Esophagus squamous epithelium (tissue), 5 donors: Measurements from ENCODE around the gene LYZL1. TPM values are rescaled to one million over a fixed set of nuclear protein-coding genes. Genes with fewer than 3 reads are reported as not detected.

Source experiments
- DNase-seq: peaks from one replicate; lab custom pipeline; 2025; lab: John Stamatoyannopoulos, UW
- H3K27ac ChIP-seq, 4 donors: fragments of 200-600 bp; sonication (generic); one replicate each; pipeline ENCODE4 v1.5.1; 2016 to 2019; ENCODE audit warnings: mild to moderate bottlenecking in 1 of 4
- H3K27me3 ChIP-seq, 4 donors: fragments of 200-600 bp; sonication (generic); 1 replicate in 3 of 4; 2 replicates in 1 of 4; pipeline versions ENCODE4 v1.5.1 to v1.6.0; 2017 to 2021; ENCODE audit warnings: antibody characterized with exemption in 1 of 4
- H3K36me3 ChIP-seq, 3 donors: fragments of 200-600 bp; sonication (generic); one replicate each; pipeline ENCODE4 v1.5.1; 2016 to 2019
- H3K4me1 ChIP-seq, 3 donors: fragments of 200-600 bp; sonication (generic); one replicate each; pipeline ENCODE4 v1.5.1; 2017 to 2019
- H3K4me3 ChIP-seq, 4 donors: fragments of 200-600 bp; sonication (generic); 1 replicate in 3 of 4; 2 replicates in 1 of 4; pipeline ENCODE4 v1.5.1; 2016 to 2019; ENCODE audit warnings: mild to moderate bottlenecking in 2 of 4, moderate library complexity in 1 of 4
- H3K9me3 ChIP-seq, 3 donors: fragments of 200-600 bp; sonication (generic); one replicate each; pipeline ENCODE4 v1.5.1; 2016 to 2019
- POLR2A ChIP-seq, 4 donors: fragments of 450-650 bp; IDR thresholded peaks; one replicate each; pipeline ENCODE4 v1.6.1; 2017; ENCODE audit warnings: antibody characterized with exemption in 4 of 4, mild to moderate bottlenecking in 4 of 4, moderate library complexity in 3 of 4
- WGBS, 2 donors: methylation state at CpG; one replicate each; pipeline ENCODE4 v1.1.5; 2018; 5-methylcytosine and 5-hydroxymethylcytosine counted together
- intact Hi-C: fragments of 100-400 bp; cut with DNase I; formaldehyde crosslinking; loops from one replicate; pipeline ENCODE4 v1.15.0; 2022
- total RNA-seq, 4 donors: library from RNA; depleted of rRNA; stranded (reverse); fragments of >200 nt; gene quantifications; one replicate each; pipeline ENCODE4 v1.1.0, GENCODE V29; 2016
- TF ChIP-seq, protein P1 (sequence below), 6 experiments: fragments of 450-650 bp in 4 of 6; fragments of 200-600 bp in 2 of 6; sonication (generic) in 2 of 6; IDR thresholded peaks; one replicate each; pipeline ENCODE4 v1.5.1; 2016 to 2019; ENCODE audit warnings: antibody characterized with exemption in 6 of 6, mild to moderate bottlenecking in 4 of 6, moderate library complexity in 4 of 6
- donor health status: DM: yes; HTN: yes; CAD: no.

LYZL1 gene
- total RNA-seq, 4 donors from 2014 or later, result not detected

DNA sequence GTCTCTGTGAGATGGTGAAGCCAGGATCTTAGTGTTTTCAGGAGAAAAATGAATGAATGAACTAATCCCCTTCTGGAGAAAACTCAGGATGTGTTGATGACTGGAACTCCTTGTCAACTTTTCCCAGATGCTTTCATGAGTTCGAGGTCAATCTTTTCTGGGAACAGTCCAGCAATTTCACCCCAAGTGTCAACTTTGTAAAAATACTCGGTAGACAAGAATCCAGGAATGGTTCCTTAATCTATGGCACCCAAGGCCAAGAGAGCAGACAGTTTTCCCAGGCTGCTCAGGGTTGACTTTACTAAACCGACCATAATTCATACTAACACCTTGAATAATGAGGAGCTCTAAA is 31.1 kb upstream of the LYZL1 start:
- intact Hi-C loops, result no loop called here
- DNase-seq, result no peak
- H3K4me1 ChIP-seq, result no peaks in the 10 kb centered on the region
- no peaks in the 10 kb centered on the region for H3K9me3 ChIP-seq
- 37 to 52% methylated on average over 3 of the region's 3 CpGs for WGBS, 2 donors
- no peak overlapping the region for H3K4me3 ChIP-seq
- no peak overlapping the region for H3K27ac ChIP-seq
- no peaks in the 10 kb centered on the region for H3K36me3 ChIP-seq
- TF ChIP-seq, protein P1, sequence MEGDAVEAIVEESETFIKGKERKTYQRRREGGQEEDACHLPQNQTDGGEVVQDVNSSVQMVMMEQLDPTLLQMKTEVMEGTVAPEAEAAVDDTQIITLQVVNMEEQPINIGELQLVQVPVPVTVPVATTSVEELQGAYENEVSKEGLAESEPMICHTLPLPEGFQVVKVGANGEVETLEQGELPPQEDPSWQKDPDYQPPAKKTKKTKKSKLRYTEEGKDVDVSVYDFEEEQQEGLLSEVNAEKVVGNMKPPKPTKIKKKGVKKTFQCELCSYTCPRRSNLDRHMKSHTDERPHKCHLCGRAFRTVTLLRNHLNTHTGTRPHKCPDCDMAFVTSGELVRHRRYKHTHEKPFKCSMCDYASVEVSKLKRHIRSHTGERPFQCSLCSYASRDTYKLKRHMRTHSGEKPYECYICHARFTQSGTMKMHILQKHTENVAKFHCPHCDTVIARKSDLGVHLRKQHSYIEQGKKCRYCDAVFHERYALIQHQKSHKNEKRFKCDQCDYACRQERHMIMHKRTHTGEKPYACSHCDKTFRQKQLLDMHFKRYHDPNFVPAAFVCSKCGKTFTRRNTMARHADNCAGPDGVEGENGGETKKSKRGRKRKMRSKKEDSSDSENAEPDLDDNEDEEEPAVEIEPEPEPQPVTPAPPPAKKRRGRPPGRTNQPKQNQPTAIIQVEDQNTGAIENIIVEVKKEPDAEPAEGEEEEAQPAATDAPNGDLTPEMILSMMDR (IDR thresholded peaks at IDR 0.05), result no peak
- no peak for TF ChIP-seq POLR2A (IDR thresholded peaks at IDR 0.05)
- peaks cover 0 to 72% (median 0%) of the 10 kb centered on the region in 4 donors for H3K27me3 ChIP-seq

DNA sequence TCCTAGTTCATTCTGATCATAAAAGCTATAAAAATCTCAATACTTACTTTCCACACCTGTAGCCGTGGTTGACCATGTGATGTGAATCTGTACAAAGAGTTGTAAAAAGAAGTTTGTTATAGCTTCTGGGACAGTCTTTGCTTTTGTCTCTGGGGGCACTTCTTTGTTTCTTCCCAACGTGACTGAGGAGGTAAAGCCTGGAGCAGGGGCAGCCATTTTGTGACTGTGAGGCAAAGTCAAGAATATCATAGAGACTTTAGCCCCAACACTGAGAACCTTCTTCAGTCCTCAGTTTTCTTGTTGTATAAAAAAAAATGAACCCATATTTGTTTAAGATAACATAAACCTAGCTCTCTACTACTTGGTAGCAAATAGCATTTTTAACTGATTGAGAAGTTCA is 29.4 kb upstream of the LYZL1 start:
- H3K27me3 ChIP-seq, result peaks cover 0 to 68% (median 0%) of the 10 kb centered on the region in 4 donors
- 58 to 73% methylated on average over 1 to 2 of the region's 2 CpGs for WGBS, 2 donors
- H3K9me3 ChIP-seq, result no peaks in the 10 kb centered on the region
- DNase-seq, result no peak
- H3K27ac ChIP-seq, result no peak overlapping the region
- TF ChIP-seq, protein P1 (IDR thresholded peaks at IDR 0.05), result no peak
- TF ChIP-seq POLR2A (IDR thresholded peaks at IDR 0.05), result no peak
- H3K4me3 ChIP-seq, result no peak overlapping the region
- H3K36me3 ChIP-seq, result no peaks in the 10 kb centered on the region
- intact Hi-C loops, result no loop called here
- H3K4me1 ChIP-seq, result no peaks in the 10 kb centered on the region

DNA sequence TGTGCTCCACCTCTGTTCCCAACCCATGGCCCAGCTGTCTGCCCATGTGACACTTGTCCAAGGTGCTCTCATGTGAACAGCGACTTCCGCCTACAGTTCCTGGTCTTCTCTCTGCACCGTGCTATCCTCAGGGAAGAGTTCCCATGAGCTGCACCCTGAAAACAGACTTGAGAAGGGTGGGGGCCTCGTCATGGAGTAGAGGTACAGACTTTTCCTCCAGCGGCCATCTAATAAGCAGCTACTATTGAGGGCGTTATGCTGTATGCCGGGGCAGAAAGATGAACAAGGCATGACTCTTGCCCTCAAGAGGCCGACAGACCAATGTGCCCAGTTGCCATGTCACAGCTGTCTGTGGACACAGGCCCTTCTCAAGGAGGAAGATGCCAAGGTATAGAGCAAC is 25.4 kb upstream of the LYZL1 start:
- intact Hi-C loops, result no loop called here
- no peaks in the 10 kb centered on the region for H3K4me1 ChIP-seq
- no peak for TF ChIP-seq POLR2A (IDR thresholded peaks at IDR 0.05)
- TF ChIP-seq, protein P1 (IDR thresholded peaks at IDR 0.05), result no peak
- H3K36me3 ChIP-seq, result no peaks in the 10 kb centered on the region
- DNase-seq, result no peak
- 86 to 94% methylated on average over 4 to 8 of the region's 8 CpGs for WGBS, 2 donors
- no peak overlapping the region for H3K27ac ChIP-seq
- no peak overlapping the region for H3K4me3 ChIP-seq
- H3K9me3 ChIP-seq, result no peaks in the 10 kb centered on the region
- H3K27me3 ChIP-seq, result peaks cover 0 to 47% (median 0%) of the 10 kb centered on the region in 4 donors

DNA sequence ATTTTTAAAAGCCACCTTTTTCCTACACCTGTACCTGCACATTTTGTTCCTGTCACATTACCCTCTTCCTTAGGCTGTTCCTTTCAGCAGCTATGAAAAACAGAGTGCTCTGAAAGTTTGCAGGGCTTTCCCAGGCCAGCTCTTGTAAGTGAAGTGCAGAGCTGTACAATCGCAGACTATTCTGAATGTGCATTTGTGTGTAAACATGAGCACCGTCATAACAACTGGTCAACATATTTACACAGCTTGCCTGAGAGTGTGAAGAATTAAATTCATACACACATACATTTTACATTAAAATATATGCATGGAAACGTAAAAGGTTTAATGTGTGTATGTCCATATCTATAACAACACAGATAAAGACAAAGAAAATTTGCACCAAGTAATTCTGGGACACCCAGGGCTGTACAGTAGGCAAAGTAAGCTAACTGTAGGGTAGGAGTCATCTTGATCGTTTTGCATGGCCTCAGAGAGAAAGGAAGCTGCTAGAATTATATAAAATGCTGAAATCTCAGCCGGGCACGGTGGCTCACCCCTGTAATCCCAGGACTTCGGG is 23.6 kb upstream of the LYZL1 start:
- Histone ChIP-seq H3K9me3 (no peaks in the 10 kb centered on the region), H3K27ac (no peak overlapping the region), H3K4me3 (no peak overlapping the region), H3K27me3 (peaks cover 0 to 36% (median 0%) of the 10 kb centered on the region in 4 donors), H3K4me1 (no peaks in the 10 kb centered on the region), H3K36me3 (no peaks in the 10 kb centered on the region)
- intact Hi-C loops, result no loop called here
- DNase-seq, result no peak
- 77% methylated on average over 7 of the region's 7 CpGs for WGBS, 2 donors
- no peak for TF ChIP-seq POLR2A (IDR thresholded peaks at IDR 0.05)

DNA sequence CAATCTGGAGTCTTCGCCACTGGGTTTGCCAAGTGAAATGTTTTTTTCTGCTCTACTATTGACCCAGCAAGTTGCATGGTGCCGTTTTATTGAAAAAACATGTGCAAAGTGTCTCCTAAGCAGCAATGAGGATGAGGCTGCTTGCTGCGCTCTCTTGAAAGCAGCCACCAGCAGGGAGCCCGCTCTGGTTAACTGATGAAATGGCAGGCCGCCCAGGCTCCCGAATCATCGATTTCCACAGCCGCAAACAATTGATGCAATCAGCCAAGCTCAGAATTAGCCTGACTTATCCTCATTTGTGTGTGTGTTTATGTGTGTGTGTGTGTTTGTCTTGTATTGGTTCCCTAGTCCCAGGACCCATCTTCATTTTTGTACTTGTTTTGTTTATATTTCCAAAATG is 22.2 kb upstream of the LYZL1 start:
- intact Hi-C loops, result no loop called here
- WGBS, 2 donors, result 72 to 82% methylated on average over 7 to 8 of the region's 8 CpGs
- TF ChIP-seq, protein P1 (IDR thresholded peaks at IDR 0.05), result no peak
- TF ChIP-seq POLR2A (IDR thresholded peaks at IDR 0.05), result no peak

DNA sequence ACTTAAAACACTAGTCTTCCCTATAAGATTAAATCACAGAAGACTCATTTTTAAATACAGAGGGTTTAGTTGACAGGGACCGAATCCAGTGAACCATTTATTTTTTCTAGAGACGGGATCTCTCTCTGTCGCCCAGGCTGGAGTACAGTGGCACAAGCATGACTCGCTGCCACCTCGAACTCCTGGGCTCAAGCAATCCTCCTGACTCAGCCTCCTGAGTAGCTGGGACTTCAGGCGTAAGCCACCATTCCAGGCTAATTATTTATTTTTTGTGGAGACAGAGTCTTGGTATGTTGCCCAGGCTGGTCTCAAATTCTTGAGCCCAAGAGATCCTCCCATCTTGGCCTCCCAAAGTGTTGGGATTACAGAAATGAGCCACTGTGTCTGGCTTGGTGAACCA is 20.9 kb upstream of the LYZL1 start:
- Histone ChIP-seq H3K27ac (no peak overlapping the region), H3K4me1 (no peaks in the 10 kb centered on the region), H3K9me3 (no peaks in the 10 kb centered on the region), H3K4me3 (no peak overlapping the region), H3K27me3 (peaks cover 0 to 13% (median 0%) of the 10 kb centered on the region in 4 donors), H3K36me3 (no peaks in the 10 kb centered on the region)
- WGBS, 2 donors, result 76 to 78% methylated on average over 4 to 6 of the region's 6 CpGs
- no peak for DNase-seq
- intact Hi-C loops, result no loop called here
- TF ChIP-seq, protein P1 (IDR thresholded peaks at IDR 0.05), result no peak
- no peak for TF ChIP-seq POLR2A (IDR thresholded peaks at IDR 0.05)

More for the DNA sequence above, 22.2 kb upstream of the LYZL1 start:
- DNase-seq, result no peak
- no peaks in the 10 kb centered on the region for H3K9me3 ChIP-seq
- no peaks in the 10 kb centered on the region for H3K4me1 ChIP-seq
- H3K27ac ChIP-seq, result no peak overlapping the region
- peaks cover 0 to 24% (median 0%) of the 10 kb centered on the region in 4 donors for H3K27me3 ChIP-seq
- H3K4me3 ChIP-seq, result no peak overlapping the region
- H3K36me3 ChIP-seq, result no peaks in the 10 kb centered on the region
